Endothelial cell of umbilical vein (primary cell): Measurements from ENCODE around the gene SLC44A5. TPM values are rescaled to one million over a fixed set of nuclear protein-coding genes. Genes with fewer than 3 reads are reported as not detected.

Source experiments
- BruUV-seq: library from RNA; stranded (reverse); fragments of 400-500 nt; replicated peaks from 2 replicates; lab custom pipeline; 2021; lab: Mats Ljungman, UMichigan
- CTCF ChIA-PET: fragments of 300-600, 350-600 bp; sonication (Branson Sonifier 250); formaldehyde crosslinking; loops from one replicate; lab custom pipeline; 2021; ENCODE audit warnings: antibody characterized with exemption, inconsistent platforms; lab: Charles Lee
- POLR2A ChIA-PET: fragments of 300-600, 350-600 bp; sonication (Branson Sonifier 250); formaldehyde crosslinking; loops from one replicate; lab custom pipeline; 2021; ENCODE audit warnings: antibody characterized with exemption, inconsistent platforms; lab: Charles Lee
- DNase-seq: peaks from one replicate; pipeline ENCODE4 v3.0.0-alpha.2; 2011; ENCODE audit warnings: low read depth, low spot score
- FAIRE-seq: peaks from 2 replicates; lab custom pipeline; 2011; peaks lifted over from hg19 to GRCh38; lab: Jason Lieb, UNC
- H2AFZ ChIP-seq: 2 replicates; pipeline ENCODE4 v1.6.0; 2012; ENCODE audit warnings: low read depth, low read length, control low read depth, inconsistent platforms
- H3K27ac ChIP-seq: 2 replicates; pipeline ENCODE4 v1.5.1; 2011; ENCODE audit warnings: low read depth, mild to moderate bottlenecking, control low read depth, low read length, moderate library complexity; ENCODE audit not compliant: insufficient read depth
- H3K27me3 ChIP-seq, 2 experiments: 2 replicates each; pipeline versions ENCODE4 v1.6.0 to v1.6.1; 2011; ENCODE audit warnings: low read length in 2 of 2, mixed read lengths in 1 of 2; ENCODE audit not compliant: control insufficient read depth in 2 of 2, insufficient read depth in 2 of 2
- H3K36me3 ChIP-seq, 2 experiments: 2 replicates in 1 of 2; 3 replicates in 1 of 2; pipeline ENCODE4 v1.5.1; 2011; ENCODE audit warnings: low read length in 2 of 2, mild to moderate bottlenecking in 1 of 2, moderate library complexity in 1 of 2; ENCODE audit not compliant: control insufficient read depth in 2 of 2, insufficient read depth in 2 of 2; ENCODE audit errors: extremely low read depth in 1 of 2
- H3K4me1 ChIP-seq: 3 replicates; pipeline ENCODE4 v1.5.1; 2011; ENCODE audit warnings: mild to moderate bottlenecking, low read length; ENCODE audit not compliant: control insufficient read depth, insufficient read depth; ENCODE audit errors: extremely low read depth
- H3K4me2 ChIP-seq: 2 replicates; pipeline ENCODE4 v1.6.1; 2011; ENCODE audit warnings: low read length, control low read depth, mixed read lengths; ENCODE audit not compliant: insufficient read depth
- H3K4me3 ChIP-seq, 3 experiments: fragments of 200-600 bp in 1 of 3; sonication (generic), shearing (Covaris generic) in 1 of 3; replicated peaks in 1 of 3; 2 replicates each; pipeline ENCODE4 v1.5.1; 2011 to 2016; ENCODE audit warnings: control low read depth in 3 of 3, low read length in 3 of 3, mild to moderate bottlenecking in 2 of 3, inconsistent platforms in 1 of 3, low read depth in 1 of 3, moderate library complexity in 1 of 3; ENCODE audit not compliant: insufficient read depth in 1 of 3
- H3K79me2 ChIP-seq: 2 replicates; pipeline ENCODE4 v1.6.0; 2012; ENCODE audit warnings: low read length, inconsistent platforms; ENCODE audit not compliant: control insufficient read depth, insufficient read depth
- H3K9ac ChIP-seq: replicated peaks from 2 replicates; pipeline ENCODE3; 2011; ENCODE audit warnings: low read length, control low read depth; ENCODE audit not compliant: insufficient read depth; ENCODE audit errors: extremely low read depth
- H3K9me1 ChIP-seq: replicated peaks from 3 replicates; pipeline ENCODE4 v1.6.0; 2011; ENCODE audit warnings: mild to moderate bottlenecking, low read length; ENCODE audit not compliant: control insufficient read depth, insufficient read depth; ENCODE audit errors: extremely low read depth
- H3K9me3 ChIP-seq: replicated peaks from 2 replicates; pipeline ENCODE4 v1.5.1; 2012; ENCODE audit warnings: low read length, inconsistent platforms; ENCODE audit not compliant: control insufficient read depth, insufficient read depth
- H4K20me1 ChIP-seq: replicated peaks from 2 replicates; pipeline ENCODE3; 2011; ENCODE audit warnings: mild to moderate bottlenecking, low read length; ENCODE audit not compliant: control insufficient read depth, insufficient read depth; ENCODE audit errors: extremely low read depth
- EZH2 ChIP-seq: IDR thresholded peaks from 2 replicates; pipeline ENCODE4 v1.6.1; 2012; ENCODE audit warnings: borderline replicate concordance, low read depth, mild to moderate bottlenecking, moderate library complexity, low read length, inconsistent platforms; ENCODE audit not compliant: severe bottlenecking
- FOS ChIP-seq: IDR thresholded peaks from 2 replicates; pipeline ENCODE4 v1.6.1; 2011; ENCODE audit warnings: mild to moderate bottlenecking, low read length, moderate library complexity, borderline replicate concordance; ENCODE audit not compliant: insufficient read depth
- GATA2 ChIP-seq: IDR thresholded peaks from 2 replicates; pipeline ENCODE4 v1.7.0; 2011; ENCODE audit warnings: low read depth, mild to moderate bottlenecking, moderate library complexity, mixed read lengths, low read length; ENCODE audit not compliant: insufficient read length, insufficient read depth
- JUN ChIP-seq: IDR thresholded peaks from 2 replicates; pipeline ENCODE4 v1.6.1; 2011; ENCODE audit warnings: borderline replicate concordance, low read depth; ENCODE audit not compliant: insufficient read length, insufficient read depth
- MAX ChIP-seq: IDR thresholded peaks from 2 replicates; pipeline ENCODE4 v1.6.1; 2011; ENCODE audit not compliant: insufficient read depth, insufficient read length
- MYC ChIP-seq: IDR thresholded peaks from one replicate; pipeline ENCODE4 v1.6.1; 2011; ENCODE audit warnings: mild to moderate bottlenecking, low read depth, low read length
- POLR2A ChIP-seq: IDR thresholded peaks from 2 replicates; pipeline ENCODE4 v1.6.1; 2012; ENCODE audit warnings: low read depth, mild to moderate bottlenecking, control low read depth, low read length
- POLR2AphosphoS5 ChIP-seq: IDR thresholded peaks from 2 replicates; pipeline ENCODE4 v1.6.1; 2012; ENCODE audit warnings: low read depth, mild to moderate bottlenecking, control low read depth, low read length, moderate library complexity; ENCODE audit not compliant: insufficient read depth
- dilution Hi-C: fragments of 300-500 bp; cut with MboI; formaldehyde crosslinking; loops from one replicate; pipeline ENCODE4 v1.15.0; 2019; ENCODE audit warnings: low sequenced_read_pairs; ENCODE audit not compliant: extremely low pct_ligation_motif_present
- intact Hi-C: fragments of 100-400 bp; cut with micrococcal nuclease; formaldehyde crosslinking; loops from one replicate; pipeline ENCODE4 v1.10.0; 2022
- polyA plus RNA-seq, 4 experiments: library from polyadenylated mRNA; depleted of rRNA in 3 of 4; stranded (reverse) in 3 of 4; unstranded in 1 of 4; fragments of >200 nt; gene quantifications; 2 replicates each; pipeline versions ENCODE4 v1.2.1 to v1.2.3, GENCODE V29; 2011 to 2012; ENCODE audit warnings: missing spikeins in 1 of 4
- total RNA-seq: library from RNA; stranded (reverse); gene quantifications from 2 replicates; pipeline ENCODE4 v1.2.3, GENCODE V29; 2021
- TF ChIP-seq, protein P1 (sequence below), 2 donors: IDR thresholded peaks; 1 replicate in 1 of 2; 2 replicates in 1 of 2; pipeline ENCODE4 v1.5.1; 2011; ENCODE audit warnings: low read length in 2 of 2, mild to moderate bottlenecking in 2 of 2, moderate library complexity in 2 of 2, control low read depth in 1 of 2, inconsistent platforms in 1 of 2, low read depth in 1 of 2; ENCODE audit not compliant: insufficient read depth in 1 of 2; ENCODE audit errors: extremely low read depth in 1 of 2

Gene SLC44A5
- total and polyA plus RNA-seq, 2 donors (not counting 3 experiments of a cell fraction or from before 2014, with no cell fraction given) = 1.6 to 3.2 TPM

- no peaks in the 10 kb centered on the region for H4K20me1 ChIP-seq
- DNase-seq (no peak), FAIRE-seq (no peak)
- ChIA-PET CTCF (interaction anchor here (0.8 kb wide), 1 partner anchor 155 kb away, joined by 3 read pairs; no protein-coding TSS in a partner anchor), POLR2A (no interaction called here)
- H3K9me3 ChIP-seq = no peaks in the 10 kb centered on the region
- no peak overlapping the region for H3K4me2 ChIP-seq
- H3K4me1 ChIP-seq = no peaks in the 10 kb centered on the region
- no peak overlapping the region for H3K9ac ChIP-seq
- no peak overlapping the region for H2AFZ ChIP-seq
- intact Hi-C loops = no loop called here
- dilution Hi-C loops = no loop called here
- H3K4me3 ChIP-seq = no peak overlapping the region
- H3K9me1 ChIP-seq = no peaks in the 10 kb centered on the region
- no peak for TF ChIP-seq EZH2
- TF ChIP-seq MYC = no peak
- TF ChIP-seq, protein P1, sequence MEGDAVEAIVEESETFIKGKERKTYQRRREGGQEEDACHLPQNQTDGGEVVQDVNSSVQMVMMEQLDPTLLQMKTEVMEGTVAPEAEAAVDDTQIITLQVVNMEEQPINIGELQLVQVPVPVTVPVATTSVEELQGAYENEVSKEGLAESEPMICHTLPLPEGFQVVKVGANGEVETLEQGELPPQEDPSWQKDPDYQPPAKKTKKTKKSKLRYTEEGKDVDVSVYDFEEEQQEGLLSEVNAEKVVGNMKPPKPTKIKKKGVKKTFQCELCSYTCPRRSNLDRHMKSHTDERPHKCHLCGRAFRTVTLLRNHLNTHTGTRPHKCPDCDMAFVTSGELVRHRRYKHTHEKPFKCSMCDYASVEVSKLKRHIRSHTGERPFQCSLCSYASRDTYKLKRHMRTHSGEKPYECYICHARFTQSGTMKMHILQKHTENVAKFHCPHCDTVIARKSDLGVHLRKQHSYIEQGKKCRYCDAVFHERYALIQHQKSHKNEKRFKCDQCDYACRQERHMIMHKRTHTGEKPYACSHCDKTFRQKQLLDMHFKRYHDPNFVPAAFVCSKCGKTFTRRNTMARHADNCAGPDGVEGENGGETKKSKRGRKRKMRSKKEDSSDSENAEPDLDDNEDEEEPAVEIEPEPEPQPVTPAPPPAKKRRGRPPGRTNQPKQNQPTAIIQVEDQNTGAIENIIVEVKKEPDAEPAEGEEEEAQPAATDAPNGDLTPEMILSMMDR (IDR thresholded peaks at IDR 0.05; ENCODE audit: extremely low read depth in 1 of 2, insufficient read depth in 1 of 2, low read depth in 1 of 2, low read length in 2 of 2) = no peak
- TF ChIP-seq MAX = no peak
- no peak for TF ChIP-seq GATA2
- no peak for TF ChIP-seq FOS
- TF ChIP-seq JUN = no peak
- TF ChIP-seq POLR2AphosphoS5 = no peak
- TF ChIP-seq POLR2A = no peak
- BruUV-seq = no TSS peak
- H3K79me2 ChIP-seq = no peaks in the 10 kb centered on the region
- H3K27ac ChIP-seq = no peak overlapping the region
- no peaks in the 10 kb centered on the region for H3K36me3 ChIP-seq
- H3K27me3 ChIP-seq = no peaks in the 10 kb centered on the region
These were observed 189.5 kb downstream of the SLC44A5 start for GRCh38 chr1:75421371-75421770.
